AG10803 (cell line): Measurements from ENCODE around the gene CDH12.

ENCODE experiments used
- DNase-seq: peaks from one replicate; pipeline ENCODE4 v3.0.0; 2010; ENCODE audit warnings: low read depth
- H3K4me3 ChIP-seq: 2 replicates; pipeline ENCODE4 v1.5.1; 2011; ENCODE audit warnings: mild to moderate bottlenecking, low read length, control low read depth
- TF ChIP-seq, protein P1 (sequence below): conservative IDR thresholded peaks from 2 replicates; pipeline ENCODE4 v1.5.1; 2011; ENCODE audit warnings: mild to moderate bottlenecking, low read length, control low read depth, inconsistent platforms

The CDH12 gene

DNA sequence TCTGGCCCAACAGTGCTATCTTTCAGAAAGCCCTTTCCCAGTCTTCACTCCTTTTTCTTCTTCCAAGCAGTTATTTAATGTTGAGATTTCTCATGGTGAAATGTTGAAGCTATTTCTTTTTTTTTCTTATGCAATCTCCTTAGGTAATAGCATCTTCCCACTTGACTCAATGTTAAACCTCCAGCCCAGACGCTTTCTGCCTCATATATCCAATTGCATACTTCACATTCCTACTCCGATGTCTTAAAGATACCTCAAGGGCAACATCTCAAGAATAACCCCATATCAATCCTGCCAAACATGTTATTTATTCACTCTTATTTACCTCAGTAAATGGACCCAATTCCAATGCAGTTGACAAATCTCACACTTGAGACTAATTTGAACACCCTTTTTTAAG lies 187.3 kb downstream of the CDH12 start:
- no peak overlapping the region for H3K4me3 ChIP-seq
- DNase-seq: no peak
- TF ChIP-seq, protein P1, sequence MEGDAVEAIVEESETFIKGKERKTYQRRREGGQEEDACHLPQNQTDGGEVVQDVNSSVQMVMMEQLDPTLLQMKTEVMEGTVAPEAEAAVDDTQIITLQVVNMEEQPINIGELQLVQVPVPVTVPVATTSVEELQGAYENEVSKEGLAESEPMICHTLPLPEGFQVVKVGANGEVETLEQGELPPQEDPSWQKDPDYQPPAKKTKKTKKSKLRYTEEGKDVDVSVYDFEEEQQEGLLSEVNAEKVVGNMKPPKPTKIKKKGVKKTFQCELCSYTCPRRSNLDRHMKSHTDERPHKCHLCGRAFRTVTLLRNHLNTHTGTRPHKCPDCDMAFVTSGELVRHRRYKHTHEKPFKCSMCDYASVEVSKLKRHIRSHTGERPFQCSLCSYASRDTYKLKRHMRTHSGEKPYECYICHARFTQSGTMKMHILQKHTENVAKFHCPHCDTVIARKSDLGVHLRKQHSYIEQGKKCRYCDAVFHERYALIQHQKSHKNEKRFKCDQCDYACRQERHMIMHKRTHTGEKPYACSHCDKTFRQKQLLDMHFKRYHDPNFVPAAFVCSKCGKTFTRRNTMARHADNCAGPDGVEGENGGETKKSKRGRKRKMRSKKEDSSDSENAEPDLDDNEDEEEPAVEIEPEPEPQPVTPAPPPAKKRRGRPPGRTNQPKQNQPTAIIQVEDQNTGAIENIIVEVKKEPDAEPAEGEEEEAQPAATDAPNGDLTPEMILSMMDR: no peak

DNA sequence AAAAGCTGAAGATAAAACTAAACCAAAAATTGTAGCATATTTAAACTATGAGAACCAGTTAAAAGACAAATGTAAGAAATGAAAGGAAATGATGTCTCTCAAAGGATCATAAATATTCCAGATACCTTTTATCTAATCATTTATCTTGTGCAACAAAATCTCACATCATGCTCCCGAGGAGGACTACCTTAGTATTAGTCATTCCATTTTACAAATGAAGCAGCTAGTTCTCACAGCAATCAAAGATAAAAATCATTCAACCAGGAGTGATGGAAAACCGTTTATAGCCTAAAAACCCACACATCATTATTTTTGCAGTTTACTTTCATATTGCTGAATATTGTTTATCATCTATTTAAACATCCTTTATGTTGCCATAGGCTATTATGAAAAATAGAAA lies 190.0 kb downstream of the CDH12 start:
- H3K4me3 ChIP-seq: no peak overlapping the region
- TF ChIP-seq, protein P1: no peak

DNA sequence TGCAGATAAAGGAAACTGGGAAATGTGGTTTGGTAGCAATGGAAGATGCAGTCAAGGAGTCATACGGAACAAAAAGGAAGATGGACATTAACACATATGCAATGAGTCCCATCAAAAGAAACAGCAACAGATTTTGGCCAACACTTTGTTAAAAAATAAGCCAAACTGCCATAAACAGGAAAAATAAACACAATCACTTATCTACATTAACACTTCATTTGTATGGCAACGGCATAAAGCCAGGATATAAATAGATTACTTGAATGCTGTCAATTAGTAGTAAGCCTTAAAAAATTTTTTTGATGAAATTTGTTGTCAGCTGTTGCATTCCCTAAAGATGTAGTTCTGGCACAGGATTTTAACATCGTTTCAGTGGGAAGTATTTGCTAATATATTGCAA lies 190.8 kb downstream of the CDH12 start:
- H3K4me3 ChIP-seq: no peak overlapping the region
- TF ChIP-seq, protein P1: no peak
- no peak for DNase-seq

More for the DNA sequence above, 190.0 kb downstream of the CDH12 start:
- no peak for DNase-seq

DNA sequence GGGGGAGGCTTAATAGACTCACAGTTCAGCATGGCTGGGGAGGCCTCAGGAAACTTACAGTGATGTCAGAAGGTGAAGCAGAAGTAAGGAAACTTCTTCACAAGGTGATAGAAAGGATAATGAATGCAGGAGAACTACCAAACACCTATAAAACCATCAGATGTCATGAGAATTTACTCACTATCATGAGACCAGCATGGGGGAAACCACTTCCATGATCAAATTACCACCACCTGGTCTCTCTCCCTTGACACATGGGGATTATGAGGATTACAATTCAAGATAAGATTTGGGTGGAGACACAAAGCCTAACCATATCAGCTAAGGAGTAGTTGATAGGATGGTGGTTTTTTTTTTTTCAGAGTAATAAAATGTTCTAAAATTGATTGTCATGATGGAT lies 201.8 kb downstream of the CDH12 start:
- H3K4me3 ChIP-seq: no peak overlapping the region
- DNase-seq: no peak
- TF ChIP-seq, protein P1: no peak

DNA sequence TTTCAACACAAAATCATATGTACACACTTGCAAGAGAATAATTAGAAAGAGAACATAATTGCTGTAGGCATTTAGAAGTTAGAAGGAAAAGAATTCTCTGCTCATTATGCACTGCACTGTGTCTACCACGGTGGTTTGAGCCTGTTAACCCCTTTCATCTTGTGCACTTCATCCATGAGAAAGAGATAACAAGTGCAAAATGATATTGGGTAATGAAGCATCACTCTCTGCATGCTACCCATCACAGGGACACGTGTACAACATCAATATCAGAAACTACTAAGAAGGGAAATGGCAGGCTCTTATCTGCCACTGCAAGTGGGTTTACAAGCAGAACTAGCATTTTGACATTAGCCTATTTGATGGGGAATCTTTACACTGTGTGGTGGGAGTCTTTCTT lies 202.6 kb downstream of the CDH12 start:
- H3K4me3 ChIP-seq: no peak overlapping the region
- no peak for DNase-seq
- TF ChIP-seq, protein P1: no peak

DNA sequence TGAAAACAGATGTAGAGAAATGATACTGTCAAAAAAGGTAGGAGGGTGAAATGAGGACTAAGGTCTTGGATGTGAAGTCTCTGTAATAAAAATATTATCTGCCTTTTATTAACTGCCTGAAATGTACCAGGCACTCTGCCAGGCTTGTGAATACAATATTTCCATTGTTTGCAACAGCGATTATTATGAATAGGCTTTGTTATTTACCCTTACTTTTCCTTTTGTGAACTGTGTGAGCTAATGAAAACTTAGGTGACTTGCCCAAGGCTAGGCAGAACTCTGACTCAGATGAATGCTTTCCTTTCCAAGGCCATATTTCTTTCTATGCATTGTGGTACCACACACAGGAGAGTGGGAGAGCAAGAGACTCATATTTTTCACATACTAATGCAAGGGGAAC lies 204.1 kb downstream of the CDH12 start:
- H3K4me3 ChIP-seq: no peak overlapping the region
- TF ChIP-seq, protein P1: no peak
- no peak for DNase-seq

DNA sequence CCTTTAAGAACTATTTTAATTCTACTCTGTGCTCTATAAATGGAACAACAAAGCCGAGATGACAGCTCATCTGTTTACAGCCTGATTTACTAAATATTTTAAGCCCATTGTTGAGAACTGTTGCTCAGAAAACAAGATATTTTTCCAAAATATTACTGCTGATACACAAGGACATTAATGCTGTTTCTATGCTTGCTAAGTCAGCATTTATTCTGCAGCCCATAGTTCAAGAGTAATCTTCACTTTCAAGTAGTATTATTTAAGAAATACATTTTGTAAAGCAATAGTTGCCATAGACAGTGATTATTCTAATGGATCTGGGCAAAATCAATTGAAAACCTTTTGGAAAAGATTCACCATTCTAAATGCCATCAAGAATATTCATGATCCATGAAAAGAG lies 208.3 kb downstream of the CDH12 start:
- H3K4me3 ChIP-seq: no peak overlapping the region
- TF ChIP-seq, protein P1: no peak
- DNase-seq: no peak
